ENCODE data around the gene RAB22A.

The RAB22A gene

DNA sequence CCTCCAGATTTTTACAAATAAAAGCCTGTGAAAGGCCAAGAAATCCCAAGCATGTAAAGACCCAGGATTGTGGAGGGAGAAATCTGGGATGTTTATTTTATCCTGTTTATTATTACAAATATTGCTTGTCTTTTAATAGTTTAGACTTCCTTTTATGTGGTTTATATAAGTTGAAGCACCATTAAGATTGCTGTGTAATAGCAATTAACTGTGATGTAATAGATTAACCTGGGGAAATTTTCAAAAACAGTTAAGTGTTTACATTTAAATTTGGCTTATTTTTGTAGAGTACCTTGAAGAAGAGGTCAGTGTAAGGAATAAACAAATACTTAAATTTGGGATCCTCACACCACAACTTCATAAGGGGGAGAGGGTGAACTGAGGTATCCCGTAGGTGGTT is 106.5 kb downstream of the RAB22A start:
- TF ChIP-seq, protein P1, sequence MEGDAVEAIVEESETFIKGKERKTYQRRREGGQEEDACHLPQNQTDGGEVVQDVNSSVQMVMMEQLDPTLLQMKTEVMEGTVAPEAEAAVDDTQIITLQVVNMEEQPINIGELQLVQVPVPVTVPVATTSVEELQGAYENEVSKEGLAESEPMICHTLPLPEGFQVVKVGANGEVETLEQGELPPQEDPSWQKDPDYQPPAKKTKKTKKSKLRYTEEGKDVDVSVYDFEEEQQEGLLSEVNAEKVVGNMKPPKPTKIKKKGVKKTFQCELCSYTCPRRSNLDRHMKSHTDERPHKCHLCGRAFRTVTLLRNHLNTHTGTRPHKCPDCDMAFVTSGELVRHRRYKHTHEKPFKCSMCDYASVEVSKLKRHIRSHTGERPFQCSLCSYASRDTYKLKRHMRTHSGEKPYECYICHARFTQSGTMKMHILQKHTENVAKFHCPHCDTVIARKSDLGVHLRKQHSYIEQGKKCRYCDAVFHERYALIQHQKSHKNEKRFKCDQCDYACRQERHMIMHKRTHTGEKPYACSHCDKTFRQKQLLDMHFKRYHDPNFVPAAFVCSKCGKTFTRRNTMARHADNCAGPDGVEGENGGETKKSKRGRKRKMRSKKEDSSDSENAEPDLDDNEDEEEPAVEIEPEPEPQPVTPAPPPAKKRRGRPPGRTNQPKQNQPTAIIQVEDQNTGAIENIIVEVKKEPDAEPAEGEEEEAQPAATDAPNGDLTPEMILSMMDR (IDR thresholded peaks at IDR 0.05; ENCODE audit: unreplicated experiment in 3 of 3) = no peak
- peak overlapping the region in 1 of 3 experiments; percentile 67 for H3K27ac Mint-ChIP-seq
- peaks cover 7% of the 10 kb centered on the region for H3K9me3 Mint-ChIP-seq
- H3K36me3 Mint-ChIP-seq (ENCODE audit: low read depth) = peaks cover 66% of the 10 kb centered on the region
- no peak overlapping the region for H3K4me3 Mint-ChIP-seq
- peaks cover 6% of the 10 kb centered on the region for H3K4me1 Mint-ChIP-seq
- H3K27me3 Mint-ChIP-seq (ENCODE audit: low read depth) = no peaks in the 10 kb centered on the region

DNA sequence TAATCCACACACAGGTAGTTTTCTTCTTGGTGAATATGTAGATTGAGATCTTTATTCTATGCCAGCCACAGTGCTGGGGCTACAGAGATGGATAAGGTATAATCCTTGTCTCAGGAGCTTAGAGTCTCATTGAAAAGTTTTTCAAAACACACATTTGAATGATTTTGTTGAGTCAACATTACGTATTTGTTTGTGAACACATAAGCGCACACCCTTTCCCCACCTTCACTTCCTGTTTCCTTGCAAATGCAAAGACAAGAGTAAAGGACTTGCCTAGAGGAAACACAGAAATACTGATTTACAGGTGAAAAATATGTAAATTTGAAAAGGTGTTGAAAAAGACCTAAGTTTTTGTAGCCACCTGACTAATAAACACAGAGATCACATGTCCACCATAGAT is 107.3 kb downstream of the RAB22A start:
- H3K27me3 Mint-ChIP-seq (ENCODE audit: low read depth) = no peaks in the 10 kb centered on the region
- no peak overlapping the region for H3K27ac Mint-ChIP-seq
- peaks cover 7% of the 10 kb centered on the region for H3K9me3 Mint-ChIP-seq
- TF ChIP-seq, protein P1 (IDR thresholded peaks at IDR 0.05; ENCODE audit: unreplicated experiment in 3 of 3) = no peak
- peaks cover 67% of the 10 kb centered on the region for H3K36me3 Mint-ChIP-seq (ENCODE audit: low read depth)
- no peak overlapping the region for H3K4me3 Mint-ChIP-seq
- H3K4me1 Mint-ChIP-seq = peaks cover 6% of the 10 kb centered on the region

Measured in nephron (organoid).